Hepatic stellate cell (primary cell): ENCODE measurements around the gene PGAP3.
"Not testable (repeated sequence)": the region's sequence is repeated elsewhere in the genome, so short reads cannot be mapped to it uniquely, and the experiment has no call there.

Experiments used
- DNase-seq: peaks from one replicate; pipeline ENCODE4 v3.0.0; 2011; ENCODE audit warnings: low spot score

PGAP3 gene

GRCh38 chr17:39687546-39688474 is at the start of gene PGAP3:
PGAP3 (minus strand) TSS chr17:39688057; CDS start chr17:39688014, 43 bp downstream.
- peak; percentile 95 for DNase-seq

- no peak for DNase-seq
These were observed 49.4 kb upstream of the PGAP3 start for GRCh38 chr17:39737206-39737759.

- DNase-seq, result no peak
These were observed 48.7 kb upstream of the PGAP3 start for GRCh38 chr17:39736319-39737165.

- DNase-seq, result no peak
These were observed 48.0 kb upstream of the PGAP3 start for GRCh38 chr17:39735882-39736281.

GRCh38 chr17:39732586-39732985 is 44.7 kb upstream of the PGAP3 start:
- no peak for DNase-seq

GRCh38 chr17:39730095-39730921 is 42.5 kb upstream of the PGAP3 start, which contains the start of gene MIEN1:
MIEN1 (minus strand) TSS chr17:39730532; CDS start chr17:39730495, 37 bp downstream.
- peak; percentile 96 for DNase-seq

- no peak for DNase-seq
These were observed 41.5 kb upstream of the PGAP3 start for GRCh38 chr17:39729280-39729851.

GRCh38 chr17:39727556-39727955 is 39.7 kb upstream of the PGAP3 start:
- no peak for DNase-seq

GRCh38 chr17:39726617-39727016 is 38.8 kb upstream of the PGAP3 start:
- no peak for DNase-seq

GRCh38 chr17:39725923-39726322 is 38.1 kb upstream of the PGAP3 start:
- not testable (repeated sequence) for DNase-seq

- DNase-seq, result no peak
These were observed 36.9 kb upstream of the PGAP3 start for GRCh38 chr17:39724731-39725130.

GRCh38 chr17:39722965-39723848 is 35.4 kb upstream of the PGAP3 start:
- no peak for DNase-seq

GRCh38 chr17:39722104-39722503 is 34.2 kb upstream of the PGAP3 start:
- no peak for DNase-seq

- no peak for DNase-seq
These were observed 31.9 kb upstream of the PGAP3 start for GRCh38 chr17:39719563-39720355.

GRCh38 chr17:39717660-39718059 is 29.8 kb upstream of the PGAP3 start:
- DNase-seq, result no peak

- no peak for DNase-seq
These were observed 29.2 kb upstream of the PGAP3 start for GRCh38 chr17:39716879-39717536.

- DNase-seq, result no peak
These were observed 28.4 kb upstream of the PGAP3 start for GRCh38 chr17:39716073-39716818.
